ENCODE data around the gene KCNG2.
A peak's percentile ranks its signal among the peaks of the same experiment; 100 is the strongest.

Gene KCNG2

DNA sequence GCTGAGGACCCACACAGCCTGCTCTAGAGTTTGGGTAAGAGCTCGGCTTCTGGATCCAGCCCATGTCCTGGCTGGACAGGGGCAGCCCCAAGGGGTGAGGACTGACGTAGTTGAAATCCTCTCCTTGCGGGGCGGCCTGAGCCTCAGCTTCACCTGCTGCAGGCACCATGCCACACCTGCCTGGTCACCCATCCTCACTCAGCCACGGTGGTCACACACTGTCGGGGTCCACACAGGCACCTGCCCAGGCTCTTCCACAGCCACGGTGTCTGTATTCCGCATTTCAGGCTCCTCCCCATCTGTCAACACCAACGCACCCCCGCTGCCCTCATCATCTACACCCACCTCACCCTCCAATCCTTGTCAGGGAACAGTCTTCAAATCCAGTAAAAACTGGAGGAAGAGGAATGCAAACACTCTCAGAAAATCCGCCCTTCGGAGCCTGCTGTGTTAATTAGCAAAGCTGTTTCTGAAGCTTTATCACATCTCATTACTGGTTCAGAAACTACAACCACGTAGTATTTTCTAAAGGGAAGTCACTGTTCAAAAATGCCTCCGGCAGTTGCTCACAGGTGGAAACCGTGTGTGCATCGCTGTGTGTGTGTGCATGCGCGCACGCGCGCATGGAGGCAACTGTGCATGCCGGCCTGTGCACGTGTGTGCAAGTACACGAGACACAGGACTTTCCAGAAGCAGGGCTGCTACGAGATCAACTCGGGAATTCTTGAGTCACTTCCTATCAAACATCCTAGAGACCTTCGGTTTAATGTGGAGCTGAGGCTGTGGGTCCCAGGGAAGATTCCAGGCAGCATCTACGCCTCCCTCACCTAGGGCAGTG lies 115.5 kb downstream of the KCNG2 start:
- H3K27me3 Mint-ChIP-seq: no peaks in the 10 kb centered on the region
- no peak overlapping the region for H3K27ac Mint-ChIP-seq
- peaks cover 29% of the 10 kb centered on the region for H3K4me1 Mint-ChIP-seq
- H3K4me3 Mint-ChIP-seq: no peak overlapping the region
- H3K9me3 Mint-ChIP-seq: no peaks in the 10 kb centered on the region
- H3K36me3 Mint-ChIP-seq: peaks cover 11% of the 10 kb centered on the region

GRCh38 chr18:79914614-79915160 lies 116.9 kb downstream of the KCNG2 start:
- H3K4me3 Mint-ChIP-seq: no peak overlapping the region
- peaks cover 8% of the 10 kb centered on the region for H3K36me3 Mint-ChIP-seq
- H3K27ac Mint-ChIP-seq: peak overlapping the region; percentile 84
- peaks cover 29% of the 10 kb centered on the region for H3K4me1 Mint-ChIP-seq
- H3K27me3 Mint-ChIP-seq: no peaks in the 10 kb centered on the region
- no peaks in the 10 kb centered on the region for H3K9me3 Mint-ChIP-seq

- Mint-ChIP-seq H3K4me1 (peaks cover 27% of the 10 kb centered on the region), H3K9me3 (no peaks in the 10 kb centered on the region), H3K27me3 (no peaks in the 10 kb centered on the region), H3K27ac (peak overlapping the region; percentile 17), H3K36me3 (peaks cover 8% of the 10 kb centered on the region), H3K4me3 (no peak overlapping the region)
Measured at GRCh38 chr18:79915161-79916127, 117.7 kb downstream of the KCNG2 start.

DNA sequence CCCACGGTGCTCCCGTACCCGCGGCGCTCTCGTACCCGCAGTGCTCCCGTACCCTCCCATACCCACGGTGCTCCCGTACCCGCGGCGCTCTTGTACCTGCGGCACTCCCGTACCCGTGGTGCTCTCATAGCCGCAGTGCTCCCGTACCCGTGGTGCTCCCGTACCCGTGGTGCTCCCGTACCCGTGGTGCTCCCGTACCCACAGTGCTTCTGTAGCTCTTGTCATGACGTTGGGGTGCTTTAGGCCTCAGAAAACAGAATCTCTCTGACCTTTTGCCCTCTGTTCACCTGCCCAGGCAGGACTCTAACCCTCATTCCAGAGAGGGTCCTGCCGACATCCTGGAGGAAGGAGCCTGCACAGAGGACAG lies 118.4 kb downstream of the KCNG2 start:
- H3K4me1 Mint-ChIP-seq: peaks cover 22% of the 10 kb centered on the region
- H3K27ac Mint-ChIP-seq: peak overlapping the region; percentile 30
- H3K9me3 Mint-ChIP-seq: no peaks in the 10 kb centered on the region
- H3K36me3 Mint-ChIP-seq: peaks cover 8% of the 10 kb centered on the region
- no peaks in the 10 kb centered on the region for H3K27me3 Mint-ChIP-seq
- H3K4me3 Mint-ChIP-seq: no peak overlapping the region

DNA sequence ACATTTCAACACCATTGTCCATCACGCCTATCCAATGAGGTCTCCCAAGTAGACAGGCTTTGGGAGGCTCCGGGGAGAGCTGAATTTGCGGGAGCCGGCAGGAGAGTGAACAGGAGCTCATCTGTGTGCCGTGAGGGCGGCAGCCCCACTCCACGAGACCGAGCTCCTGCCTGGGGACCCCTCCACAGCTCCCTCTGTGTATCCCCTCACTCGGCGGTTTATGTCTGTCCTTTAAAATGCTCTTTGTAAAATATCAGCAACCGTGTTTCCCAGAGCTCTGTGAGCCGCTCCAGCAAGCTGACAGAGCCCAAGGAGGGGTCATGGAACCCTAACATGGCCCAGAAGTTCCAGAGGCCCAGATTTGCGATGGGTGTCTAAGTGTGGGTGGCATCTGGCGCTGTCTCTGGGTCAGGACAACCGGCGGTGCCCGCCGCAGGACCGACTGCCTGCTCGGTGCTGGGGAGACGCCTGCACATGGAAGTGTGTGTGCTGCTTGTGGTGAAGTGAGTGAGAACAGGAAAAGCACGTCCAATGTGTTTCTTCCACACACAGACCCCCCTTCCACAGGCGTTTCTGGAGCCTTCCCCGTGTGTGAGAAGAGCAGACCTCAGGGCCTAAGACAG lies 118.9 kb downstream of the KCNG2 start:
- Mint-ChIP-seq H3K36me3 (peaks cover 8% of the 10 kb centered on the region), H3K27me3 (no peaks in the 10 kb centered on the region), H3K4me1 (peaks cover 22% of the 10 kb centered on the region), H3K4me3 (no peak overlapping the region), H3K9me3 (no peaks in the 10 kb centered on the region), H3K27ac (peak overlapping the region; percentile 30)

DNA sequence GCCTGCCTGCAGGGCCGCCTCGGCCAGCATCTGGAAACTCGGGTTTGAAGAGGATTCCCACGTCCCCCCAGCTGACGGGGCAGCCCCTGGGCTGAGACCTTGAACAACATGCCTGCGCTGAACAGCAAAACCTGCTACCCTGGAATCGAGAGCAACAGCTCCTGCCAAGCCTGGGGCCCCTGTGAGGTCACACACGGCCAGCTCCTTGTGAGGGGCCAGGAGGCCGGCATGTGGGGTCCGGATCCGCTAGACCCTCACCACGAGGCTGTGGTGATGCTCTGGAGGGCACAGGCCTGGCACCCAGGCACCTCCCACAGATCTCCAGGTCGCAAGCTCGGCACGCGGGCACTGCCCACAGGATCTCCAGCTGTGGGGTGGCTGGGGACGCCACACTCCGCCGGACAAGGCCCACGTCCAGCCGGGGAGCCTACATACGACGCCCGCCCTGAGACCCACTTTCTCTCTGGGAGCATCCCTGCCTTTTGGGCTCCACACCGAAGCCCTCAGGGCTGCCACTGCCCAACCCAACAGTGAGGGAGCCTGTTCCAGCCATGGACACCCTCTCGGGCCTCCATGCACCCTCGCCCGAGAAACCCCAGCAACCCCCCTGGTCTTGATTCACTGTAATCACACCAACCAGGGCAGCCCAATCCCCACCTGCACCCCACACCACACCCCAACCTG lies 119.6 kb downstream of the KCNG2 start:
- peaks cover 18% of the 10 kb centered on the region for H3K4me1 Mint-ChIP-seq
- peaks cover 8% of the 10 kb centered on the region for H3K36me3 Mint-ChIP-seq
- H3K4me3 Mint-ChIP-seq: no peak overlapping the region
- no peaks in the 10 kb centered on the region for H3K9me3 Mint-ChIP-seq
- no peaks in the 10 kb centered on the region for H3K27me3 Mint-ChIP-seq
- H3K27ac Mint-ChIP-seq: no peak overlapping the region

GRCh38 chr18:79917853-79918614 lies 120.3 kb downstream of the KCNG2 start:
- H3K27ac Mint-ChIP-seq: no peak overlapping the region
- H3K36me3 Mint-ChIP-seq: peaks cover 8% of the 10 kb centered on the region
- H3K9me3 Mint-ChIP-seq: no peaks in the 10 kb centered on the region
- H3K4me3 Mint-ChIP-seq: no peak overlapping the region
- peaks cover 12% of the 10 kb centered on the region for H3K4me1 Mint-ChIP-seq
- H3K27me3 Mint-ChIP-seq: no peaks in the 10 kb centered on the region

DNA sequence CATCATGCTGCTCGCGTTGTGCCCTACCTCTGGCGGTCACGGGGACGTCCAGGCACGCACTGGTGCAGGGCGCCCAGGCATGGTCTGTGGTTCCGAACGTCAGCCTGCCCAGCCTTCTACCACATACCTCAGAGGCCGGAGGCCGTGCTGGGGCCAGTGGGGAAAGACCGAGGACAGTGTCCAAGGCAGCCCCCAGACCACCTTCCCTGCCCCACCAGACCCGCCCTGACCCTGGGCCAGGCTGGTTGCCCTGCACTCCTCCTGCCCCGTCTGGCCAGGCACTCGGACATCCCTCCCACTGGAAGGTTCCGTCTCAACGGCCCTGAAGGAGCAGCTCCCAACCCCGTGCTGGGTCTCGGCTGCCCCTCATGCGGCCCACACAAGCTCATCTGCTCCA lies 120.9 kb downstream of the KCNG2 start:
- Mint-ChIP-seq H3K4me3 (no peak overlapping the region), H3K36me3 (peaks cover 8% of the 10 kb centered on the region), H3K9me3 (no peaks in the 10 kb centered on the region), H3K27ac (no peak overlapping the region), H3K4me1 (peaks cover 6% of the 10 kb centered on the region), H3K27me3 (no peaks in the 10 kb centered on the region)

GRCh38 chr18:79919089-79919488 lies 121.4 kb downstream of the KCNG2 start:
- no peak overlapping the region for H3K4me3 Mint-ChIP-seq
- no peaks in the 10 kb centered on the region for H3K9me3 Mint-ChIP-seq
- H3K27ac Mint-ChIP-seq: no peak overlapping the region
- peaks cover 4% of the 10 kb centered on the region for H3K4me1 Mint-ChIP-seq
- H3K27me3 Mint-ChIP-seq: no peaks in the 10 kb centered on the region
- peaks cover 8% of the 10 kb centered on the region for H3K36me3 Mint-ChIP-seq

DNA sequence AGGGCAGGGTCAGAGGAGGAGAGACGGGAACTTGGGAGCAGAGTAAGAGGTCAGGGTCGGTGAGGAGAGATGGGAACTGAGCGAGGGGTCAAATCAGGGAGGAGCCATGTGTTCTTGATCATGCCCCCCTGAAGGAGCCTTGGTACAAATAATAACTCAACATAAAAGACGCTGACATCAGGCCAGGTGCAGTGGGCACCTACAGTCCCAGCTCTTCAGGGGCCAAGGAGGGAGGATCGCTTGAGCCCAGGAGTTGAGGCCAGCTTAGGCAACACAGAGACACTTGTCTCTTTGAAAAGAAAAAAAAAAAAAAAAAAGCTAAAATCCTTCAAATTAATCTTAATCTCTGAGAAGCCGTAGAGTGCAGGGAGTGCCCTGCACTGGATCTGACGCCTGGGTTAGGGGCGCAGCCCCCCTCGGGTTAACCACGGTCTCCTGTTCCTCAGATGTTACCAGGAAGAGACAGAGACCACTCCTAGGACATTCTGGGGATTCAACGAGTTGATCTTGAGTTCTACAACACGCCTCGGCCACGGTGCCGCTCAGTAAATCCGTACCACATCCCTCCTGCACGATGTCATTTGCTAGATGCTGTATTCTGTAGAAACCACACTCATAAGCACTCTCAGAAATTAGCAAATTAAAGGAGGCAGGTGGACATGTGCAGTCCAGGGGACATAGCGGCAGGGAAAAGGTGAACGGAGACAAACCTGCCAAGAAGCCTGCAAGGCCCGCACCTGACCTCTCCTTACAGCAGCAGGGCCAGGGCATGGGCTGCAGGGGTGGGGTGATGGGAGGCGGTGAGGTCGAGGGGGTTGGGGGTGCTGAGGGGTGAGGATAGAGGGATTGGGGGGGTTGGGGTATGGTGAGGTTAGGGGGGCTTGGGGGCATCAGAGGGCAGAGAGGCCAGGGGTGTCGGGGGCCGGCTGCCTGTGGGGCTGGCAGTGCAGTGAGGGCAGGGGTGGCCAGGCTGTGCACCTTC lies 124.5 kb downstream of the KCNG2 start:
- Mint-ChIP-seq H3K4me3 (no peak overlapping the region), H3K27ac (no peak overlapping the region), H3K27me3 (no peaks in the 10 kb centered on the region), H3K4me1 (no peaks in the 10 kb centered on the region), H3K36me3 (peaks cover 9% of the 10 kb centered on the region), H3K9me3 (no peaks in the 10 kb centered on the region)

GRCh38 chr18:79922971-79923411 lies 125.3 kb downstream of the KCNG2 start:
- no peaks in the 10 kb centered on the region for H3K4me1 Mint-ChIP-seq
- no peaks in the 10 kb centered on the region for H3K9me3 Mint-ChIP-seq
- H3K4me3 Mint-ChIP-seq: no peak overlapping the region
- no peak overlapping the region for H3K27ac Mint-ChIP-seq
- peaks cover 8% of the 10 kb centered on the region for H3K36me3 Mint-ChIP-seq
- H3K27me3 Mint-ChIP-seq: no peaks in the 10 kb centered on the region

- Mint-ChIP-seq H3K27me3 (no peaks in the 10 kb centered on the region), H3K36me3 (peaks cover 13% of the 10 kb centered on the region), H3K4me1 (no peaks in the 10 kb centered on the region), H3K4me3 (no peak overlapping the region), H3K9me3 (peaks cover 2% of the 10 kb centered on the region), H3K27ac (no peak overlapping the region)
Measured at GRCh38 chr18:79923896-79924585, 126.3 kb downstream of the KCNG2 start.
